ENCODE results near the gene FAM83C. TPM values are rescaled to one million over a fixed set of nuclear protein-coding genes. Genes with fewer than 3 reads are reported as not detected.
A peak's percentile ranks its signal among the peaks of the same experiment; 100 is the strongest.

FAM83C gene
- total and polyA plus RNA-seq, 9 of the 15 experiments (the other 6 are each of a cell fraction or from before 2014, with no cell fraction given): not detected

DNA sequence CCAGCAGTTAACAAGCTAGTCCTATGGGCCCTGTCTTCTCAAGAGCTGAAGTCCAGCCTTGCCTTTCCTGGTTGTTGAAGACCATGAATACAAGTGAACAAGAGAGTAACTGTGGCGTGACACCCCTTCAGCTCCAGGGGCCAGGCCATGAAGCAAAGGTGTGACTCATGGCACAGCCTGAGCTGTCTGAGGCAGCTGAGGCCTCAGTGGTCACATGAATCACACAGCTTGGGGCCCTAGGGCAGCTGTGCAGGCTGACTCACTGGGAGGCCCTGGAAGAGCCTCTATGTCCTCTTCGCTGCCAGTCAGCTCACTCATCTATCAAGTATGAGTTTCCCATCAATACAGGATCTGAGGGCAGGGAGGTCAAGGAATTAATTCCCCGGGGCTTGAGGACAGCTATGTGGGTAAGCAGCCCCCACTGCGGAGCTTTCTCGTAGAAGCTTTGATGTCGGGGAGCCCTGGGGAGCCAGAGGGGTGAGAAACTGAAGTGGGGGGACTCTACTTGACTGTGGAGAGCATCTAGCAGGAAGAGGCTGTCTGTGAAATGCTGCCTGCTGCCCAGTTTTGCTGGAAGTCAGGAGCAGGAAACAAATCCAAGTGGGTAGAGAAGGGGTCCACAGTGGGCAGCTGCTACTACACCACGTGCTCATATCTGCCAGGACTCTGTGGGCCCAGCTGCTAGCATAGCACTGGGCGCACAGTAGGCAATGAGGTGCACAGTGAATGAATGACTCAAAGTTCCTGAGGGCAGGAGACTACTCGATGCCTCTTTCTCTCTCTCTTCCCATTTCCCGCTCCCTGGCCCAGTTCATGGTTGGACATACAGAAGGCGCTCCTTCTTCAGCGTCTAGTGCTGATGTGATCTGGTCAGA lies 13.7 kb upstream of the FAM83C start (continued):
- no peak for TF ChIP-seq PRDM10 (IDR thresholded peaks at IDR 0.05; ENCODE audit: partially characterized antibody)
- no peak for TF ChIP-seq PHB (CRISPR knock-in tag; IDR thresholded peaks at IDR 0.05)
- peak; percentile 99 for TF ChIP-seq FOSL1 (tag; conservative IDR thresholded peaks at IDR 0.05)
- no peak for TF ChIP-seq CCAR2 (IDR thresholded peaks at IDR 0.05; ENCODE audit: low read depth, low read length)
- TF ChIP-seq, protein P1, sequence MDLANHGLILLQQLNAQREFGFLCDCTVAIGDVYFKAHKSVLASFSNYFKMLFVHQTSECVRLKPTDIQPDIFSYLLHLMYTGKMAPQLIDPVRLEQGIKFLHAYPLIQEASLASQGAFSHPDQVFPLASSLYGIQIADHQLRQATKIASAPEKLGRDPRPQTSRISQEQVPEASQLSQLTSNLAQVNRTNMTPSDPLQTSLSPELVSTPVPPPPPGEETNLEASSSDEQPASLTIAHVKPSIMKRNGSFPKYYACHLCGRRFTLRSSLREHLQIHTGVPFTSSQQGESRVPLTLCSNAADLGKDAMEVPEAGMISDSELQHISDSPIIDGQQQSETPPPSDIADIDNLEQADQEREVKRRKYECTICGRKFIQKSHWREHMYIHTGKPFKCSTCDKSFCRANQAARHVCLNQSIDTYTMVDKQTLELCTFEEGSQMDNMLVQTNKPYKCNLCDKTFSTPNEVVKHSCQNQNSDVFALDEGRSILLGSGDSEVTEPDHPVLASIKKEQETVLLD (IDR thresholded peaks at IDR 0.05): no peak
- TF ChIP-seq MTA1 (IDR thresholded peaks at IDR 0.05; ENCODE audit: borderline replicate concordance): no peak
